ENCODE data around the gene MXD4. TPM values are rescaled to one million over a fixed set of nuclear protein-coding genes. Genes with fewer than 3 reads are reported as not detected.

MXD4 gene
- total RNA-seq, 1 experiment from 2014 or later, result 20.4 TPM

DNA sequence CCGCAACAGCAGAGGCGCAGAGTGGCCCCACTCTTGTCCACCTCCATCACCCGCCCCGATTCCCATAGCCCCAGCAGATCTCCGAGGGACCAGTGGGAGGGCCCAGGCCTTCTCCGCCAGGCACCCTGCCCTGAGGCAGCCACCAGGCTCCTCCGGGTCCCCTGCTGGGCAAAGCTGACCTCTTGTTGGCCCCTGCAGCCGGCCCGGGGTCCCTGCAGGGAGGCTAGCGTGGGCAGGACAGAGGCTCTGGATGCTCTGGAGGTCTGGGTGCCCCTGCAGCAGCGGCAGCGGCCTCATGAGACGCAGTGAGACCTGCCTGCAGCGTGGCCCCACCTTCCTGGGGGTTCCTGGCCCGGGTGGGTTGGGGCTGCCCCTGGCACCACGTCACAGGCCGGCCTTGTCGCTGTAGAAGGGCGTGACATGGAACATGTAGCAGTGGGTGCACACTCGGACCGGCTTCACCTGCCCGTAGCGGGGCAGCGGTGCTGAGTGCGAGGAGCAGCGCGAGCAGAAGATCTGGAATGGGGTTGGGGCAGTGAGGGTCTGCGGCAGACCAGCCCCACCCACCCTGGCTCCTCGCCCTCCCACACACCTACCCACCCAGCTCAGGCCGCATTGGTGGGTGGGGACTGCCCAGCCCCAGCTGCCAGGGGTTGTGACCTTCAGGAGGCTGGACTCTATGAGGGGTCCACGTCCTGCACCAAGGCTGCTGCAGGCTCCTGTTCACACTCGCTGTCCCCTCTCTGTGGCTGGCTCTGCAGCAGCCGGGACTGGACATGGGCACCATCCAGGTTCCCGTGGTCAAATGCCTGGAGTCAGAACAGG lies 8.6 kb upstream of the MXD4 start (continued):
- TF ChIP-seq ZNF532 (CRISPR knock-in tag; IDR thresholded peaks at IDR 0.05; ENCODE audit: borderline replicate concordance), result no peak
- no peak for TF ChIP-seq RORB (CRISPR knock-in tag; IDR thresholded peaks at IDR 0.05)
- TF ChIP-seq FOXP1 (CRISPR knock-in tag; IDR thresholded peaks at IDR 0.05; ENCODE audit: borderline replicate concordance), result no peak
- TF ChIP-seq E2F5 (CRISPR knock-in tag; IDR thresholded peaks at IDR 0.05), result no peak
- TF ChIP-seq ZNF396 (CRISPR knock-in tag; IDR thresholded peaks at IDR 0.05; ENCODE audit: borderline replicate concordance), result no peak
- no peak for TF ChIP-seq SP1 (CRISPR knock-in tag; conservative IDR thresholded peaks at IDR 0.05)
- TF ChIP-seq, protein P1, sequence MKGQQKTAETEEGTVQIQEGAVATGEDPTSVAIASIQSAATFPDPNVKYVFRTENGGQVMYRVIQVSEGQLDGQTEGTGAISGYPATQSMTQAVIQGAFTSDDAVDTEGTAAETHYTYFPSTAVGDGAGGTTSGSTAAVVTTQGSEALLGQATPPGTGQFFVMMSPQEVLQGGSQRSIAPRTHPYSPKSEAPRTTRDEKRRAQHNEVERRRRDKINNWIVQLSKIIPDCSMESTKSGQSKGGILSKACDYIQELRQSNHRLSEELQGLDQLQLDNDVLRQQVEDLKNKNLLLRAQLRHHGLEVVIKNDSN (CRISPR knock-in tag; IDR thresholded peaks at IDR 0.05), result no peak
- TF ChIP-seq ESRRA (CRISPR knock-in tag; IDR thresholded peaks at IDR 0.05; ENCODE audit: borderline replicate concordance), result no peak
- no peak for TF ChIP-seq IRF2 (CRISPR knock-in tag; IDR thresholded peaks at IDR 0.05; ENCODE audit: borderline replicate concordance, low read depth)

DNA sequence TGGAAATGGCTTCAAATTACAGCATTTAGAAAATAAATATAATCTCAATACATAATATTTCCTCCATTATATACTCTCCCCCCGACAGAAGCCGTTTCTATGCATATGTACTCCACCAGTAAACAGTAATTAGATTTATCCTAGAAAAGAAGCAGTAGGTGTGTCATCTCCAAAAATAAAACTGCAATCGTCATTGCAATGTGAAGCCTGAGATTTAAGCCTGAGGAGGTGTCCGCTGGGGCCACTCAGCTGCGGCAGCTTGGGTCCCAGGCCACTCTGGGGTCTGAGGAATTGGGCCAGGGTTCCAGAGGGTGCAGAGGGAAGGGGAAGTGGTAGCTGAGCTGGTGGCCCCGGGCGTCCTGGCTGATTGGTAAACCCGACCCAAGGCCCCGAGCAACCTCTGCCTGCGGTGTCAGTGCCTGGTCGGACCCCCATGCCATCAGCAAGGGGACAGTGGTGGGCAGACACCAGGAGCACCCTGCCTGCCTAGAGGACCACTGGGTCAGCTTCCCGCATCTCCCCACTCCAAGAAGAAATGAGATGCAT lies 7.8 kb upstream of the MXD4 start:
- ChIA-PET POLR2A (no interaction called here), CTCF (interaction anchor here (0.5 to 1.2 kb wide), 13 partner anchors 12 to 276 kb away, joined by 3 to 12 read pairs (median 3); partner anchors contain the start of genes CFAP99, HAUS3 and POLN)
- Mint-ChIP-seq H3K4me1 (peaks cover 9% of the 10 kb centered on the region), H3K4me3 (no peak overlapping the region), H3K27me3 (ENCODE audit: low read depth) (no peaks in the 10 kb centered on the region), H3K9me3 (no peaks in the 10 kb centered on the region), H3K36me3 (no peaks in the 10 kb centered on the region), H3K27ac (no peak overlapping the region)
- ATAC-seq (no peak), DNase-seq (ENCODE audit: low spot score) (no peak)
- no peak for TF ChIP-seq ZNF423 (CRISPR knock-in tag; IDR thresholded peaks at IDR 0.05)

DNA sequence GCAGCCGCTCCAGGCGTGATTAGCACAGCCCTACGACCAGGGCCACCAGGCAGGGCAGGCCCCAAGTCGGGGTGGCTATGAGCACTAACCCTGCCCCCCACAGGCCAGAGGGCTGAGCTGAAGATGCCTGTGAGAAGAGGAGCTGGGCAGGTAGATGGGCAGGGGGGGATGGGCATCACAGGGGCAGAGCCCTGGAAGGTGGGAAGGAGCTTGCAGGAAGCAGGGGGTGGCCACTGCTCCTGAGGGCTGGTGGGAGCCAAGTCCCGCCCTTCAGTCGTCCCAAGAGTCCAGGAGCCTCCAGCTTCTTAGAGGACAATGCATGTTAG lies 7.3 kb upstream of the MXD4 start:
- Mint-ChIP-seq H3K9me3 (no peaks in the 10 kb centered on the region), H3K27me3 (ENCODE audit: low read depth) (no peaks in the 10 kb centered on the region), H3K36me3 (no peaks in the 10 kb centered on the region), H3K27ac (no peak overlapping the region), H3K4me1 (peaks cover 9% of the 10 kb centered on the region), H3K4me3 (no peak overlapping the region)
- POLR2A ChIA-PET, result no interaction called here
- ATAC-seq (peak; percentile 69), DNase-seq (ENCODE audit: low spot score) (peak; percentile 35)
- TF ChIP-seq ZNF671 (CRISPR knock-in tag; IDR thresholded peaks at IDR 0.05) (no peak), ZNF138 (CRISPR knock-in tag; conservative IDR thresholded peaks at IDR 0.05) (0 out of 2 replicates have a peak, but pooled peaks have one; percentile 24), NR3C1 (CRISPR knock-in tag; conservative IDR thresholded peaks at IDR 0.05; ENCODE audit: low read depth) (no peak), ZNF281 (CRISPR knock-in tag; IDR thresholded peaks at IDR 0.05) (peak; percentile 68)
- CTCF ChIA-PET, result interaction anchor here (0.5 to 1.8 kb wide), 14 partner anchors 13 to 276 kb away, joined by 3 to 12 read pairs (median 4); partner anchors contain the start of genes CFAP99, HAUS3 and POLN

Measured in WTC11 (cell line).